Parietal lobe (tissue), 2 donors: ENCODE data around the gene BCAP31. TPM values are rescaled to one million over a fixed set of nuclear protein-coding genes. Genes with fewer than 3 reads are reported as not detected.

Experiments used
- small RNA-seq: library from RNA; depleted of rRNA; stranded (forward); fragments of <200 nt; gene quantifications from one replicate; pipeline ENCODE3, GENCODE V24; 2014; ENCODE audit warnings: low replicate concordance
- total RNA-seq: library from RNA; depleted of rRNA; stranded (reverse); fragments of >200 nt; gene quantifications from one replicate; pipeline ENCODE4 v1.2.3, GENCODE V29; 2014

BCAP31 gene
- total RNA-seq = 43.8 TPM

GRCh38 chrX:153724252-153725038, at the start of gene BCAP31, which contains the start of gene ABCD1:
Gene BCAP31, minus strand, starts transcription at chrX:153724387. Its CDS starts 1,143 bp downstream, at chrX:153723244.
Gene ABCD1, plus strand, starts transcription at chrX:153724856. Its CDS starts 411 bp downstream, at chrX:153725267.

GRCh38 chrX:153763989-153764755, 40.0 kb upstream of the BCAP31 start, which contains the start of gene PLXNB3:
Gene PLXNB3, plus strand, starts transcription at chrX:153764249. Its CDS starts 1,287 bp downstream, at chrX:153765536.

GRCh38 chrX:153687121-153688039, 36.8 kb downstream of the BCAP31 start, which contains the start of gene SLC6A8:
Gene SLC6A8, plus strand, starts transcription at chrX:153687926. Its CDS starts 649 bp downstream, at chrX:153688575.

GRCh38 chrX:153673428-153674218, 50.6 kb downstream of the BCAP31 start, which contains the start of gene PNCK:
Gene PNCK, minus strand, starts transcription at chrX:153673813. Its CDS starts 737 bp downstream, at chrX:153673076.

Small RNAs within 50 kb of the gene (small RNA-seq; reads per million reads assigned to genes)
- not detected for gene RN7SL687P

Other genes with a start within 250 kb of the BCAP31 start
- 4.7 TPM for gene BGN, start 229.4 kb downstream of the BCAP31 start, total RNA-seq
- 11.6 TPM for gene ATP2B3, start 206.7 kb downstream of the BCAP31 start, total RNA-seq
- gene CCNQ, start 125.2 kb downstream of the BCAP31 start, total RNA-seq = 15.7 TPM
- gene DUSP9, start 77.2 kb downstream of the BCAP31 start, total RNA-seq = 1.6 TPM
- 33.8 TPM for gene PNCK, start 50.6 kb downstream of the BCAP31 start, total RNA-seq
- gene SLC6A8, start 36.5 kb downstream of the BCAP31 start, total RNA-seq = 19.4 TPM
- 8.8 TPM for gene ABCD1, start 469 bp upstream of the BCAP31 start, total RNA-seq
- 2.8 TPM for gene PLXNB3, start 39.9 kb upstream of the BCAP31 start, total RNA-seq
- not detected for gene SRPK3, start 56.7 kb upstream of the BCAP31 start, total RNA-seq
- 58.5 TPM for gene IDH3G, start 70.0 kb upstream of the BCAP31 start, total RNA-seq
- 71.7 TPM for gene SSR4, start 70.3 kb upstream of the BCAP31 start, total RNA-seq
- gene PDZD4, start 106.2 kb upstream of the BCAP31 start, total RNA-seq = 151 TPM
- gene L1CAM, start 161.8 kb upstream of the BCAP31 start, total RNA-seq = 195 TPM
- gene AVPR2, start 180.3 kb upstream of the BCAP31 start, total RNA-seq = not detected
- gene ARHGAP4, start 201.9 kb upstream of the BCAP31 start, total RNA-seq = 6.9 TPM
- 37.2 TPM for gene NAA10, start 210.7 kb upstream of the BCAP31 start, total RNA-seq
- gene RENBP, start 220.3 kb upstream of the BCAP31 start, total RNA-seq = 4.1 TPM
- gene HCFC1, start 247.4 kb upstream of the BCAP31 start, total RNA-seq = 26.0 TPM
- gene TMEM187, start 248.4 kb upstream of the BCAP31 start, total RNA-seq = 1.9 TPM